HepG2 (cell line): ENCODE data around the gene ZNF581. TPM values are rescaled to one million over a fixed set of nuclear protein-coding genes. Genes with fewer than 3 reads are reported as not detected.

Experiments
- ATF3 ChIP-seq: sonication (generic); formaldehyde crosslinking; IDR thresholded peaks from 2 replicates; pipeline ENCODE4 v1.4.0; 2020; ENCODE audit warnings: missing genetic modification reagents
- CSRNP1 ChIP-seq: sonication (generic); formaldehyde crosslinking; IDR thresholded peaks from 2 replicates; pipeline ENCODE4 v1.8.1; 2023; ENCODE audit warnings: mild to moderate bottlenecking, missing genetic modification reagents
- ELF1 ChIP-seq: sonication (generic); formaldehyde crosslinking; IDR thresholded peaks from 2 replicates; pipeline ENCODE4 v1.4.0; 2020; ENCODE audit warnings: missing genetic modification reagents
- ETV6 ChIP-seq: sonication (generic); formaldehyde crosslinking; conservative IDR thresholded peaks from 2 replicates; pipeline ENCODE4 v1.4.0; 2020; ENCODE audit warnings: missing genetic modification reagents
- EZH2 ChIP-seq: conservative IDR thresholded peaks from 2 replicates; pipeline ENCODE4 v1.6.1; 2012; ENCODE audit warnings: mild to moderate bottlenecking, low read depth, low read length, moderate library complexity
- FLYWCH1 ChIP-seq: sonication (generic); formaldehyde crosslinking; IDR thresholded peaks from 2 replicates; pipeline ENCODE4 v1.8.1; 2023; ENCODE audit warnings: mild to moderate bottlenecking, missing genetic modification reagents
- FOXP4 ChIP-seq: sonication (generic); formaldehyde crosslinking; IDR thresholded peaks from 2 replicates; pipeline ENCODE4 v1.4.0; 2020; ENCODE audit warnings: missing genetic modification reagents
- RARG ChIP-seq: sonication (generic); formaldehyde crosslinking; IDR thresholded peaks from 2 replicates; pipeline ENCODE4 v1.4.0; 2020; ENCODE audit warnings: low read depth, mild to moderate bottlenecking, missing genetic modification reagents
- SNAPC4 ChIP-seq: sonication (generic); formaldehyde crosslinking; IDR thresholded peaks from 2 replicates; pipeline ENCODE4 v1.4.0; 2020; ENCODE audit warnings: mild to moderate bottlenecking, missing genetic modification reagents
- ZNF142 ChIP-seq: sonication (generic); formaldehyde crosslinking; IDR thresholded peaks from 2 replicates; pipeline ENCODE4 v1.4.0; 2020; ENCODE audit warnings: missing genetic modification reagents
- ZNF232 ChIP-seq: sonication (generic); formaldehyde crosslinking; IDR thresholded peaks from 2 replicates; pipeline ENCODE4 v1.4.0; 2020; ENCODE audit warnings: missing genetic modification reagents, borderline replicate concordance
- ZNF607 ChIP-seq: sonication (generic); formaldehyde crosslinking; IDR thresholded peaks from 2 replicates; pipeline ENCODE4 v1.5.1; 2020; ENCODE audit warnings: missing genetic modification reagents, mild to moderate bottlenecking, borderline replicate concordance
- polyA plus RNA-seq, 8 experiments: library from polyadenylated mRNA; depleted of rRNA in 3 of 8; stranded (reverse) in 7 of 8; unstranded in 1 of 8; fragments of >200 nt; fragmentation: Illumina TruSeq in 4 of 8; extraction: Trizol in 4 of 8; gene quantifications; 2 replicates each; pipeline versions ENCODE4 v1.2.1 to v1.2.3, GENCODE V29; 2011 to 2016; ENCODE audit warnings: low read depth in 4 of 8, missing spikeins in 1 of 8, mixed read lengths in 1 of 8; ENCODE audit not compliant: insufficient read depth in 1 of 8
- total RNA-seq, 5 experiments: library from RNA; depleted of rRNA; stranded (reverse); fragments of >200 nt; fragmentation: Illumina TruSeq; extraction: Trizol; gene quantifications; 2 replicates each; pipeline ENCODE4 v1.2.3, GENCODE V29; 2016; ENCODE audit warnings: low read depth in 1 of 5

The ZNF581 gene
- total and polyA plus RNA-seq, 2 of the 13 experiments (the other 11 are each of a cell fraction or from before 2014, with no cell fraction given), result 19.6 to 49.5 TPM

GRCh38 chr19:55599842-55600661 is 43.4 kb upstream of the ZNF581 start, which contains the start of gene ZNF524 (continued):
- TF ChIP-seq RARG (CRISPR knock-in tag) (no peak), ZNF607 (CRISPR knock-in tag) (peak; percentile 32; the same call in 1 of the 2 replicates), ETV6 (CRISPR knock-in tag) (0 out of 2 replicates have a peak, but pooled peaks have one; percentile 44), CSRNP1 (CRISPR knock-in tag) (no peak; the same call in 1 of the 2 replicates), ELF1 (CRISPR knock-in tag) (peak; percentile 6; the same call in 1 of the 2 replicates), FLYWCH1 (CRISPR knock-in tag) (no peak), FOXP4 (CRISPR knock-in tag) (no peak), SNAPC4 (CRISPR knock-in tag) (no peak), ATF3 (CRISPR knock-in tag) (0 out of 2 replicates have a peak, but pooled peaks have one; percentile 46), ZNF142 (CRISPR knock-in tag) (no peak), ZNF232 (peak; percentile 44; the same call in 1 of the 2 replicates), EZH2 (no peak)
